ENCODE measurements around the gene RETSAT.
"Not testable (repeated sequence)": the region's sequence is repeated elsewhere in the genome, so short reads cannot be mapped to it uniquely, and the experiment has no call there.

RETSAT gene

GRCh38 chr2:85380048-85380447 lies 25.7 kb upstream of the RETSAT start:
- Histone ChIP-seq H3K4me3 (ENCODE audit: low read depth in 1 of 5, low read length in 5 of 5) (peak overlapping the region in 1 of 5 donors; percentile 27), H3K36me3 (ENCODE audit: control insufficient read depth in 5 of 5, insufficient read depth in 5 of 5, low read length in 5 of 5) (peaks cover 10 to 47% (median 28%) of the 10 kb centered on the region in 5 donors), H3K9ac (ENCODE audit: low read length in 5 of 5) (no peak overlapping the region), H3K9me3 (ENCODE audit: control insufficient read depth in 5 of 5, low read length in 5 of 5) (no peaks in the 10 kb centered on the region), H3K27me3 (ENCODE audit: control insufficient read depth in 5 of 5, insufficient read depth in 4 of 5, low read length in 5 of 5) (no peaks in the 10 kb centered on the region), H3K27ac (ENCODE audit: low read depth, low read length) (peak overlapping the region; percentile 86), H3K4me1 (ENCODE audit: control insufficient read depth in 5 of 5, insufficient read depth in 5 of 5, low read length in 5 of 5) (peaks cover 0 to 47% (median 20%) of the 10 kb centered on the region in 5 donors)

- H3K9ac ChIP-seq (ENCODE audit: low read length in 5 of 5) = peak overlapping the region in 1 of 5 donors; percentile 52
- no peaks in the 10 kb centered on the region for H3K9me3 ChIP-seq (ENCODE audit: control insufficient read depth in 5 of 5, low read length in 5 of 5)
- peaks cover 0 to 30% (median 7%) of the 10 kb centered on the region in 5 donors for H3K4me1 ChIP-seq (ENCODE audit: control insufficient read depth in 5 of 5, insufficient read depth in 5 of 5, low read length in 5 of 5)
- H3K27ac ChIP-seq (ENCODE audit: low read depth, low read length) = peak overlapping the region; percentile 86
- H3K36me3 ChIP-seq (ENCODE audit: control insufficient read depth in 5 of 5, insufficient read depth in 5 of 5, low read length in 5 of 5) = peaks cover 8 to 34% (median 18%) of the 10 kb centered on the region in 5 donors
- peak overlapping the region; percentile 13 to 92 (median 69) for H3K4me3 ChIP-seq (ENCODE audit: low read depth in 1 of 5, low read length in 5 of 5)
- no peaks in the 10 kb centered on the region for H3K27me3 ChIP-seq (ENCODE audit: control insufficient read depth in 5 of 5, insufficient read depth in 4 of 5, low read length in 5 of 5)
Measured at GRCh38 chr2:85378257-85378656, 23.9 kb upstream of the RETSAT start.

- H3K27me3 ChIP-seq (ENCODE audit: control insufficient read depth in 5 of 5, insufficient read depth in 4 of 5, low read length in 5 of 5) = no peaks in the 10 kb centered on the region
- H3K9ac ChIP-seq (ENCODE audit: low read length in 5 of 5) = peak overlapping the region; percentile 29 to 48 (median 39)
- peaks cover 0 to 33% (median 7%) of the 10 kb centered on the region in 5 donors for H3K4me1 ChIP-seq (ENCODE audit: control insufficient read depth in 5 of 5, insufficient read depth in 5 of 5, low read length in 5 of 5)
- peaks cover 8 to 33% (median 18%) of the 10 kb centered on the region in 5 donors for H3K36me3 ChIP-seq (ENCODE audit: control insufficient read depth in 5 of 5, insufficient read depth in 5 of 5, low read length in 5 of 5)
- H3K27ac ChIP-seq (ENCODE audit: low read depth, low read length) = peak overlapping the region; percentile 86
- H3K9me3 ChIP-seq (ENCODE audit: control insufficient read depth in 5 of 5, low read length in 5 of 5) = no peaks in the 10 kb centered on the region
- peak overlapping the region; percentile 52 to 92 (median 69) for H3K4me3 ChIP-seq (ENCODE audit: low read depth in 1 of 5, low read length in 5 of 5)
Measured at GRCh38 chr2:85377083-85377482, 22.8 kb upstream of the RETSAT start.

- peak overlapping the region; percentile 52 to 92 (median 69) for H3K4me3 ChIP-seq (ENCODE audit: low read depth in 1 of 5, low read length in 5 of 5)
- peaks cover 8 to 35% (median 20%) of the 10 kb centered on the region in 5 donors for H3K36me3 ChIP-seq (ENCODE audit: control insufficient read depth in 5 of 5, insufficient read depth in 5 of 5, low read length in 5 of 5)
- H3K27me3 ChIP-seq (ENCODE audit: control insufficient read depth in 5 of 5, insufficient read depth in 4 of 5, low read length in 5 of 5) = no peaks in the 10 kb centered on the region
- no peaks in the 10 kb centered on the region for H3K9me3 ChIP-seq (ENCODE audit: control insufficient read depth in 5 of 5, low read length in 5 of 5)
- peak overlapping the region; percentile 86 for H3K27ac ChIP-seq (ENCODE audit: low read depth, low read length)
- H3K4me1 ChIP-seq (ENCODE audit: control insufficient read depth in 5 of 5, insufficient read depth in 5 of 5, low read length in 5 of 5) = peaks cover 0 to 37% (median 7%) of the 10 kb centered on the region in 5 donors
- H3K9ac ChIP-seq (ENCODE audit: low read length in 5 of 5) = peak overlapping the region; percentile 29 to 48 (median 39)
Measured at GRCh38 chr2:85376291-85377065, 22.1 kb upstream of the RETSAT start.

GRCh38 chr2:85371045-85371444 lies 16.7 kb upstream of the RETSAT start:
- H3K27me3 ChIP-seq (ENCODE audit: control insufficient read depth in 5 of 5, insufficient read depth in 4 of 5, low read length in 5 of 5) = no peaks in the 10 kb centered on the region
- peaks cover 0 to 39% (median 29%) of the 10 kb centered on the region in 5 donors for H3K4me1 ChIP-seq (ENCODE audit: control insufficient read depth in 5 of 5, insufficient read depth in 5 of 5, low read length in 5 of 5)
- no peaks in the 10 kb centered on the region for H3K9me3 ChIP-seq (ENCODE audit: control insufficient read depth in 5 of 5, low read length in 5 of 5)
- peak overlapping the region; percentile 54 for H3K27ac ChIP-seq (ENCODE audit: low read depth, low read length)
- H3K36me3 ChIP-seq (ENCODE audit: control insufficient read depth in 5 of 5, insufficient read depth in 5 of 5, low read length in 5 of 5) = peaks cover 0 to 48% (median 16%) of the 10 kb centered on the region in 5 donors
- peak overlapping the region in 1 of 5 donors; percentile 43 for H3K4me3 ChIP-seq (ENCODE audit: low read depth in 1 of 5, low read length in 5 of 5)
- H3K9ac ChIP-seq (ENCODE audit: low read length in 5 of 5) = peak overlapping the region in 1 of 5 donors; percentile 39

- H3K27ac ChIP-seq (ENCODE audit: low read depth, low read length) = peak overlapping the region; percentile 54
- no peak overlapping the region for H3K9ac ChIP-seq (ENCODE audit: low read length in 5 of 5)
- H3K4me3 ChIP-seq (ENCODE audit: low read depth in 1 of 5, low read length in 5 of 5) = no peak overlapping the region
- no peaks in the 10 kb centered on the region for H3K27me3 ChIP-seq (ENCODE audit: control insufficient read depth in 5 of 5, insufficient read depth in 4 of 5, low read length in 5 of 5)
- peaks cover 0 to 37% (median 28%) of the 10 kb centered on the region in 5 donors for H3K4me1 ChIP-seq (ENCODE audit: control insufficient read depth in 5 of 5, insufficient read depth in 5 of 5, low read length in 5 of 5)
- peaks cover 0 to 42% (median 14%) of the 10 kb centered on the region in 5 donors for H3K36me3 ChIP-seq (ENCODE audit: control insufficient read depth in 5 of 5, insufficient read depth in 5 of 5, low read length in 5 of 5)
- no peaks in the 10 kb centered on the region for H3K9me3 ChIP-seq (ENCODE audit: control insufficient read depth in 5 of 5, low read length in 5 of 5)
Measured at GRCh38 chr2:85369500-85369899, 15.2 kb upstream of the RETSAT start.

GRCh38 chr2:85368921-85369320 lies 14.6 kb upstream of the RETSAT start:
- H3K9me3 ChIP-seq (ENCODE audit: control insufficient read depth in 5 of 5, low read length in 5 of 5) = no peaks in the 10 kb centered on the region
- peak overlapping the region in 1 of 5 donors; percentile 16 for H3K9ac ChIP-seq (ENCODE audit: low read length in 5 of 5)
- H3K4me1 ChIP-seq (ENCODE audit: control insufficient read depth in 5 of 5, insufficient read depth in 5 of 5, low read length in 5 of 5) = peaks cover 0 to 37% (median 28%) of the 10 kb centered on the region in 5 donors
- peaks cover 0 to 43% (median 14%) of the 10 kb centered on the region in 5 donors for H3K36me3 ChIP-seq (ENCODE audit: control insufficient read depth in 5 of 5, insufficient read depth in 5 of 5, low read length in 5 of 5)
- H3K27ac ChIP-seq (ENCODE audit: low read depth, low read length) = peak overlapping the region; percentile 54
- no peaks in the 10 kb centered on the region for H3K27me3 ChIP-seq (ENCODE audit: control insufficient read depth in 5 of 5, insufficient read depth in 4 of 5, low read length in 5 of 5)
- H3K4me3 ChIP-seq (ENCODE audit: low read depth in 1 of 5, low read length in 5 of 5) = no peak overlapping the region

- H3K36me3 ChIP-seq (ENCODE audit: control insufficient read depth in 5 of 5, insufficient read depth in 5 of 5, low read length in 5 of 5) = peaks cover 5 to 60% (median 26%) of the 10 kb centered on the region in 5 donors
- no peaks in the 10 kb centered on the region for H3K27me3 ChIP-seq (ENCODE audit: control insufficient read depth in 5 of 5, insufficient read depth in 4 of 5, low read length in 5 of 5)
- no peaks in the 10 kb centered on the region for H3K9me3 ChIP-seq (ENCODE audit: control insufficient read depth in 5 of 5, low read length in 5 of 5)
- H3K4me1 ChIP-seq (ENCODE audit: control insufficient read depth in 5 of 5, insufficient read depth in 5 of 5, low read length in 5 of 5) = peaks cover 0 to 35% (median 28%) of the 10 kb centered on the region in 5 donors
- H3K9ac ChIP-seq (ENCODE audit: low read length in 5 of 5) = no peak overlapping the region
- H3K27ac ChIP-seq (ENCODE audit: low read depth, low read length) = no peak overlapping the region
- H3K4me3 ChIP-seq (ENCODE audit: low read depth in 1 of 5, low read length in 5 of 5) = no peak overlapping the region
Measured at GRCh38 chr2:85367180-85367579, 12.9 kb upstream of the RETSAT start.

GRCh38 chr2:85362653-85363387 lies 8.5 kb upstream of the RETSAT start:
- not testable (repeated sequence) for H3K27ac ChIP-seq (ENCODE audit: low read depth, low read length); H3K9me3 ChIP-seq (ENCODE audit: control insufficient read depth in 5 of 5, low read length in 5 of 5); H3K9ac ChIP-seq (ENCODE audit: low read length in 5 of 5); H3K27me3 ChIP-seq (ENCODE audit: control insufficient read depth in 5 of 5, insufficient read depth in 4 of 5, low read length in 5 of 5); H3K4me3 ChIP-seq (ENCODE audit: low read depth in 1 of 5, low read length in 5 of 5)
- peaks cover 8 to 45% (median 29%) of the 10 kb centered on the region in 5 donors for H3K36me3 ChIP-seq (ENCODE audit: control insufficient read depth in 5 of 5, insufficient read depth in 5 of 5, low read length in 5 of 5)
- peaks cover 2 to 13% (median 9%) of the 10 kb centered on the region in 5 donors for H3K4me1 ChIP-seq (ENCODE audit: control insufficient read depth in 5 of 5, insufficient read depth in 5 of 5, low read length in 5 of 5)

All from subcutaneous abdominal adipose tissue (tissue), 5 donors.